NCI-H226 (cell line): Measurements from ENCODE around the gene ANKAR.
"Not testable (repeated sequence)": the region's sequence is repeated elsewhere in the genome, so short reads cannot be mapped to it uniquely, and the experiment has no call there.

Experiments
- DNase-seq: peaks from one replicate; pipeline ENCODE4 v3.0.0-alpha.2; 2015

ANKAR gene

GRCh38 chr2:189658306-189659212 lies 15.9 kb upstream of the ANKAR start:
- no peak for DNase-seq

- no peak for DNase-seq
These were observed 14.7 kb upstream of the ANKAR start for GRCh38 chr2:189659734-189660133.

GRCh38 chr2:189660803-189661147 lies 13.7 kb upstream of the ANKAR start:
- no peak for DNase-seq

- peak; percentile 95 for DNase-seq
These were observed 13.1 kb upstream of the ANKAR start, which contains the start of gene ASNSD1 for GRCh38 chr2:189661148-189661956. Gene ASNSD1, plus strand, starts transcription at chr2:189661459. Its CDS starts 4,674 bp downstream, at chr2:189666133.

- DNase-seq: no peak
These were observed 12.5 kb upstream of the ANKAR start for GRCh38 chr2:189661957-189662321.

GRCh38 chr2:189662669-189663226 lies 11.7 kb upstream of the ANKAR start:
- DNase-seq: no peak

- DNase-seq: not testable (repeated sequence)
These were observed 11.2 kb upstream of the ANKAR start for GRCh38 chr2:189663319-189663718.

GRCh38 chr2:189669913-189670312 lies 4.6 kb upstream of the ANKAR start:
- no peak for DNase-seq

GRCh38 chr2:189673661-189674373 lies 653 bp upstream of the ANKAR start:
- no peak for DNase-seq

GRCh38 chr2:189676471-189676870 lies 2.0 kb downstream of the ANKAR start:
- DNase-seq: no peak

- DNase-seq: no peak
These were observed 4.8 kb downstream of the ANKAR start for GRCh38 chr2:189679226-189679625.

- DNase-seq: no peak
These were observed 6.7 kb downstream of the ANKAR start for GRCh38 chr2:189681203-189681602.

GRCh38 chr2:189681903-189682302 lies 7.4 kb downstream of the ANKAR start:
- no peak for DNase-seq

- peak; percentile 70 for DNase-seq
These were observed 8.9 kb downstream of the ANKAR start for GRCh38 chr2:189683348-189683747.

- DNase-seq: no peak
These were observed 10.3 kb downstream of the ANKAR start for GRCh38 chr2:189684811-189685210.

GRCh38 chr2:189685540-189686229 lies 11.2 kb downstream of the ANKAR start:
- peak; percentile 71 for DNase-seq

- DNase-seq: not testable (repeated sequence)
These were observed 13.3 kb downstream of the ANKAR start for GRCh38 chr2:189687796-189688195.

GRCh38 chr2:189696223-189696622 lies 21.8 kb downstream of the ANKAR start:
- no peak for DNase-seq

- DNase-seq: peak; percentile 20
These were observed 23.8 kb downstream of the ANKAR start for GRCh38 chr2:189698020-189698887.

- no peak for DNase-seq
These were observed 26.2 kb downstream of the ANKAR start for GRCh38 chr2:189700681-189701080.

GRCh38 chr2:189702071-189702470 lies 27.6 kb downstream of the ANKAR start:
- DNase-seq: no peak
